Upper lobe of left lung (tissue), 4 donors: ENCODE measurements around the gene HIBCH.
"Not testable (repeated sequence)": the region's sequence is repeated elsewhere in the genome, so short reads cannot be mapped to it uniquely, and the experiment has no call there.

Source experiments
- POLR2A ChIP-seq, 4 donors: fragments of 450-650 bp; IDR thresholded peaks; one replicate each; pipeline ENCODE4 v1.5.1; 2016 to 2017; ENCODE audit warnings: antibody characterized with exemption in 4 of 4, mild to moderate bottlenecking in 2 of 4
- POLR2AphosphoS5 ChIP-seq, 2 donors: sonication (generic); formaldehyde crosslinking; IDR thresholded peaks; one replicate each; pipeline ENCODE4 v1.5.1; 2017; ENCODE audit warnings: antibody characterized with exemption in 2 of 2
- TF ChIP-seq, protein P1 (sequence below), 6 experiments: fragments of 450-650 bp in 4 of 6; fragments of 200-600 bp in 2 of 6; sonication (generic) in 2 of 6; IDR thresholded peaks; one replicate each; pipeline ENCODE4 v1.5.1; 2016 to 2019; ENCODE audit warnings: antibody characterized with exemption in 6 of 6

DNA sequence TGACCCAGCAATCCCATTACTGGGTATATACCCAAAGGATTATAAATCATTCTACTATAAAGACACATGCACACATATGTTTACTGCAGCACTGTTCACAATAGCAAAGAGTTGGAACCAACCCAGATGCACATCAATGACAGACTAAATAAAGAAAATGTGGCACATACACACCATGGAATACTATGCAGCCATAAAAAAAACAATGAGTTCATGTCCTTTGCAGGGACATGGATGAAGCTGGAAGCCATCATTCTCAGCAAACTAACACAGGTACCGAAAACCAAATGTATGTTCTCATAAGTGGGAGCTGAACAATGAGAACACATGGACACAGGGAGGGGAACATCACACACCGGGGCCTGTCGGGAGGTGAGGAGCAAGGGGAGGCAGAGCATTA, 49.9 kb downstream of the HIBCH start:
- TF ChIP-seq, protein P1, sequence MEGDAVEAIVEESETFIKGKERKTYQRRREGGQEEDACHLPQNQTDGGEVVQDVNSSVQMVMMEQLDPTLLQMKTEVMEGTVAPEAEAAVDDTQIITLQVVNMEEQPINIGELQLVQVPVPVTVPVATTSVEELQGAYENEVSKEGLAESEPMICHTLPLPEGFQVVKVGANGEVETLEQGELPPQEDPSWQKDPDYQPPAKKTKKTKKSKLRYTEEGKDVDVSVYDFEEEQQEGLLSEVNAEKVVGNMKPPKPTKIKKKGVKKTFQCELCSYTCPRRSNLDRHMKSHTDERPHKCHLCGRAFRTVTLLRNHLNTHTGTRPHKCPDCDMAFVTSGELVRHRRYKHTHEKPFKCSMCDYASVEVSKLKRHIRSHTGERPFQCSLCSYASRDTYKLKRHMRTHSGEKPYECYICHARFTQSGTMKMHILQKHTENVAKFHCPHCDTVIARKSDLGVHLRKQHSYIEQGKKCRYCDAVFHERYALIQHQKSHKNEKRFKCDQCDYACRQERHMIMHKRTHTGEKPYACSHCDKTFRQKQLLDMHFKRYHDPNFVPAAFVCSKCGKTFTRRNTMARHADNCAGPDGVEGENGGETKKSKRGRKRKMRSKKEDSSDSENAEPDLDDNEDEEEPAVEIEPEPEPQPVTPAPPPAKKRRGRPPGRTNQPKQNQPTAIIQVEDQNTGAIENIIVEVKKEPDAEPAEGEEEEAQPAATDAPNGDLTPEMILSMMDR (IDR thresholded peaks at IDR 0.05), result not testable (repeated sequence)
- TF ChIP-seq POLR2AphosphoS5, POLR2A (IDR thresholded peaks at IDR 0.05): not testable (repeated sequence)
